Measurements from ENCODE around the gene SPO11. TPM values are rescaled to one million over a fixed set of nuclear protein-coding genes. Genes with fewer than 3 reads are reported as not detected.

Gene SPO11
- total RNA-seq, 1 experiment from 2014 or later = not detected

GRCh38 chr20:57289391-57290177, 40.0 kb upstream of the SPO11 start:
- no peak overlapping the region for H4K5ac ChIP-seq (ENCODE audit: insufficient read length, low read depth, low read length)
- H3K9me3 ChIP-seq (ENCODE audit: control insufficient read depth, low read depth, low read length) = no peaks in the 10 kb centered on the region
- H3K36me3 Mint-ChIP-seq (ENCODE audit: insufficient read depth in 1 of 3, low read depth in 3 of 3) = no peaks in the 10 kb centered on the region; a peak in 1 of 7 replicates
- no peak overlapping the region for H3T11ph ChIP-seq (ENCODE audit: low read length)
- H2BK120ac ChIP-seq (ENCODE audit: low read depth, low read length, poor library complexity, severe bottlenecking) = no peak overlapping the region
- no peak overlapping the region for H3K56ac ChIP-seq (ENCODE audit: insufficient read length, low read depth, low read length)
- no peak for DNase-seq
- H3K79me2 ChIP-seq (ENCODE audit: insufficient read depth, low read length) = no peaks in the 10 kb centered on the region
- WGBS (ENCODE audit: extremely low coverage, insufficient read length, low lambda C conversion rate) = no CpG with 5 or more reads among the region's 8 CpGs
- H2AFZ ChIP-seq (ENCODE audit: low read length) = no peak overlapping the region
- no peak overlapping the region for H2BK5ac ChIP-seq (ENCODE audit: insufficient read length, low read length)
- no peak for TF ChIP-seq CTCF (conservative IDR thresholded peaks at IDR 0.05)
- no peaks in the 10 kb centered on the region for H3K79me1 ChIP-seq (ENCODE audit: insufficient read depth, low read depth, low read length, poor library complexity, severe bottlenecking)
- no peak overlapping the region for H2BK20ac ChIP-seq (ENCODE audit: low read depth, low read length, poor library complexity, severe bottlenecking)
- no peaks in the 10 kb centered on the region for H3K23me2 ChIP-seq (ENCODE audit: insufficient read length, low read depth, low read length, poor library complexity, severe bottlenecking)
- H3K27ac ChIP-seq (ENCODE audit: insufficient read length, low read depth, low read length) = no peak overlapping the region
- H3K4me1 Mint-ChIP-seq = peaks cover 34 to 55% of the 10 kb centered on the region in 2 experiments
- peaks cover 16% of the 10 kb centered on the region for H3K27me3 Mint-ChIP-seq (ENCODE audit: low read depth)
- no peak overlapping the region for H3K4ac ChIP-seq (ENCODE audit: low read depth, low read length)
- H2AK5ac ChIP-seq (ENCODE audit: insufficient read length, low read length) = no peak overlapping the region
- no peaks in the 10 kb centered on the region for H4K20me1 ChIP-seq (ENCODE audit: control insufficient read depth, insufficient read depth, insufficient read length)
- no peak overlapping the region for H3K27ac Mint-ChIP-seq
- H3K4me1 ChIP-seq (ENCODE audit: insufficient read depth, low read length) = 0 out of 2 replicates have a peak, but pooled peaks cover 1% of the 10 kb centered on the region
- H2BK12ac ChIP-seq (ENCODE audit: insufficient read length, low read depth, low read length) = no peak overlapping the region
- no peak overlapping the region for H3K4me3 Mint-ChIP-seq
- H3K18ac ChIP-seq (ENCODE audit: insufficient read length, low read depth, low read length) = no peak overlapping the region
- H4K91ac ChIP-seq (ENCODE audit: insufficient read length, low read depth, low read length) = no peak overlapping the region
- no peak overlapping the region for H3K4me2 ChIP-seq (ENCODE audit: insufficient read depth, insufficient read length, low read length)
- H4K8ac ChIP-seq (replicated peaks; ENCODE audit: insufficient read length, low read depth, low read length) = no peak overlapping the region
- H3K9ac ChIP-seq (ENCODE audit: extremely low read depth, insufficient read length, low read length) = no peak overlapping the region
- no peaks in the 10 kb centered on the region for H3K27me3 ChIP-seq (ENCODE audit: insufficient read depth, low read length)
- no peak overlapping the region for H3K23ac ChIP-seq (ENCODE audit: insufficient read length, low read depth, low read length)
- H2BK15ac ChIP-seq (ENCODE audit: low read depth, low read length) = no peak overlapping the region
- H3K9me3 Mint-ChIP-seq = no peaks in the 10 kb centered on the region; a peak in 1 of 5 replicates
- H3K14ac ChIP-seq (ENCODE audit: insufficient read depth, low read length) = no peak overlapping the region; the same call in 1 of the 2 replicates

Data from H9 (cell line).